Measurements from ENCODE around the gene PRICKLE2. TPM values are rescaled to one million over a fixed set of nuclear protein-coding genes. Genes with fewer than 3 reads are reported as not detected.

PRICKLE2 gene
- total and polyA plus RNA-seq, 10 of the 15 experiments (the other 5 are each of a cell fraction or from before 2014, with no cell fraction given), result 0.11 to 2.6 (median 0.69) TPM

DNA sequence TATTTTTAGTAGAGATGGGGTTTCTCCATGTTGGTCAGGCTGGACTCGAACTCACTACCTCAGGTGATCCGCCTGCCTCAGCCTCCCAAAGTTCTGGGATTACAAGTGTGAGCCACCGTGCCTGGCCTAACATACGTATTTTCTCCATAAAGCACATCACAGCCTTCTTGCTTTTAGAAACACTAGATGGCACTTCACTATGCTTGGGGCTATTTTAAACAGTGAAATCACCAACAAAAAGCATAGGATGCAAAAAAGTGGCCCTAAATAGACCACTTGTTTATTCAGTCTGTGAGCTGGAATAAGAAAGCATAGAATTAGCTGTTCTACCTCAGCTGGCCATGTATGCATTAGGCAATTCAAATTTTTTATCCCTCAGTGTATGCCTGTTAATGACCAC, 46.0 kb downstream of the PRICKLE2 start:
- TF ChIP-seq, protein P1, sequence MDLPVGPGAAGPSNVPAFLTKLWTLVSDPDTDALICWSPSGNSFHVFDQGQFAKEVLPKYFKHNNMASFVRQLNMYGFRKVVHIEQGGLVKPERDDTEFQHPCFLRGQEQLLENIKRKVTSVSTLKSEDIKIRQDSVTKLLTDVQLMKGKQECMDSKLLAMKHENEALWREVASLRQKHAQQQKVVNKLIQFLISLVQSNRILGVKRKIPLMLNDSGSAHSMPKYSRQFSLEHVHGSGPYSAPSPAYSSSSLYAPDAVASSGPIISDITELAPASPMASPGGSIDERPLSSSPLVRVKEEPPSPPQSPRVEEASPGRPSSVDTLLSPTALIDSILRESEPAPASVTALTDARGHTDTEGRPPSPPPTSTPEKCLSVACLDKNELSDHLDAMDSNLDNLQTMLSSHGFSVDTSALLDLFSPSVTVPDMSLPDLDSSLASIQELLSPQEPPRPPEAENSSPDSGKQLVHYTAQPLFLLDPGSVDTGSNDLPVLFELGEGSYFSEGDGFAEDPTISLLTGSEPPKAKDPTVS (IDR thresholded peaks at IDR 0.05; ENCODE audit: low read depth, low read length), result no peak
- peak in 1 of 2 experiments; percentile 94; a peak in 1 of 4 replicates for TF ChIP-seq ETV6 (conservative IDR thresholded peaks at IDR 0.05 in 1 of 2, IDR thresholded peaks at IDR 0.05 in 1 of 2; ENCODE audit: borderline replicate concordance in 1 of 2, low read depth in 1 of 2)
- in situ Hi-C loops (cut with MboI) (no loop called here), intact Hi-C loops (cut with micrococcal nuclease; ENCODE audit: unreplicated experiment) (loop anchor here (5.0 kb wide), 1 partner anchor 218 kb away; no protein-coding TSS in a partner anchor)
- ATAC-seq (no peak), DNase-seq (ENCODE audit: low read depth, low spot score) (no peak), FAIRE-seq (no peak)
- Histone ChIP-seq H3K9me3 (replicated peaks; ENCODE audit: control insufficient read depth, insufficient read depth, low read length) (no peaks in the 10 kb centered on the region; the same call in 2 of the 3 replicates), H3K27ac (ENCODE audit: control insufficient read depth, insufficient read depth) (no peak overlapping the region), H4K20me1 (ENCODE audit: control insufficient read depth, insufficient read depth) (no peaks in the 10 kb centered on the region), H3K36me3 (ENCODE audit: control insufficient read depth in 2 of 2, insufficient read depth in 2 of 2, low read length in 1 of 2) (no peaks in the 10 kb centered on the region), H3K4me3 (no peak overlapping the region), H3K9ac (ENCODE audit: control insufficient read depth, insufficient read depth, low read length) (no peak overlapping the region), H3K4me2 (ENCODE audit: control insufficient read depth, insufficient read depth) (no peak overlapping the region), H2AFZ (ENCODE audit: control insufficient read depth, low read depth, low read length) (no peak overlapping the region), H3K4me1 (ENCODE audit: control insufficient read depth, insufficient read depth, low read length) (no peaks in the 10 kb centered on the region), H3K27me3 (replicated peaks in 1 of 2; ENCODE audit: control insufficient read depth in 2 of 2, insufficient read depth in 2 of 2, low read length in 1 of 2) (no peaks in the 10 kb centered on the region), H3K79me2 (ENCODE audit: control insufficient read depth, insufficient read depth, low read length) (no peaks in the 10 kb centered on the region)
- no TSS peak for BruUV-seq (replicated peaks)
- 44% methylated on average over 4 of the region's 4 CpGs for WGBS (ENCODE audit: insufficient coverage, insufficient replicate concordance, low lambda C conversion rate, missing lambda C conversion rate)
- ChIA-PET RAD21 (ENCODE audit: unreplicated experiment) (interaction anchor here (1.0 to 2.2 kb wide), 2 partner anchors 15 to 45 kb away, joined by 3 to 5 read pairs; no protein-coding TSS in a partner anchor), SMC1A (ENCODE audit: uncharacterized antibody, unreplicated experiment) (interaction anchor here (0.6 to 1.5 kb wide), 6 partner anchors 9 to 305 kb away, joined by 3 to 8 read pairs (median 3); no protein-coding TSS in a partner anchor), POLR2A (interaction anchor here (1.1 kb wide), 1 partner anchor 271 kb away, joined by 3 read pairs; no protein-coding TSS in a partner anchor), CTCF (interaction anchor here (1.0 kb wide), 1 partner anchor 305 kb away, joined by 3 read pairs; no protein-coding TSS in a partner anchor)

DNA sequence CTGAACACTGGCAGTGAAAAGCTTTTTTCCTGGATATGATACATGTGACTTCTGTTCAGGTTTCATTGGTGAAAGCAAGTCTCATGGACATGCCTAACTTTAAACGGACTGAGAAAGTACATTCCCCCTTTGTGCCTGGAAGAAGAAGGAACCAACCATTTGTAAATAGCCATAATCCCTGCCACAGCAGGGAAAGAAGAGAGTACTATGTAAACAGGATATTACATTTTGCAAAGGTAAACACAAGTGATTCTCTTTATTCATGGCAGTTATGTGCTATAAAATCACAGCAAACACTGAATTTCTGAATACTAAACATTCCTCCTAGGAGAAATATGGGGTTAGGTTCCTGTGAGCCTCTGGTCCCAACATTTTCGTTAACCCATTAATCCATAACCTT, 46.8 kb downstream of the PRICKLE2 start:
- ChIA-PET CTCF (no interaction called here), POLR2A (no interaction called here), SMC1A (ENCODE audit: uncharacterized antibody, unreplicated experiment) (interaction anchor here (1.0 to 2.1 kb wide), 2 partner anchors 8 to 46 kb away, joined by 4 to 5 read pairs; partner anchors contain the start of gene PRICKLE2), RAD21 (ENCODE audit: unreplicated experiment) (interaction anchor here (2.2 kb wide), 1 partner anchor 46 kb away, joined by 5 read pairs; no protein-coding TSS in a partner anchor)
- Histone ChIP-seq H3K36me3 (ENCODE audit: control insufficient read depth in 2 of 2, insufficient read depth in 2 of 2, low read length in 1 of 2) (no peaks in the 10 kb centered on the region), H3K9me3 (replicated peaks; ENCODE audit: control insufficient read depth, insufficient read depth, low read length) (no peaks in the 10 kb centered on the region; the same call in 2 of the 3 replicates), H3K79me2 (ENCODE audit: control insufficient read depth, insufficient read depth, low read length) (no peaks in the 10 kb centered on the region), H4K20me1 (ENCODE audit: control insufficient read depth, insufficient read depth) (no peaks in the 10 kb centered on the region), H3K4me1 (ENCODE audit: control insufficient read depth, insufficient read depth, low read length) (no peaks in the 10 kb centered on the region), H3K9ac (ENCODE audit: control insufficient read depth, insufficient read depth, low read length) (no peak overlapping the region), H3K4me2 (ENCODE audit: control insufficient read depth, insufficient read depth) (no peak overlapping the region), H3K27ac (ENCODE audit: control insufficient read depth, insufficient read depth) (no peak overlapping the region), H3K27me3 (replicated peaks in 1 of 2; ENCODE audit: control insufficient read depth in 2 of 2, insufficient read depth in 2 of 2, low read length in 1 of 2) (no peaks in the 10 kb centered on the region), H2AFZ (ENCODE audit: control insufficient read depth, low read depth, low read length) (no peak overlapping the region), H3K4me3 (no peak overlapping the region)
- in situ Hi-C loops (cut with MboI) (no loop called here), intact Hi-C loops (cut with micrococcal nuclease; ENCODE audit: unreplicated experiment) (loop anchor here (5.0 kb wide), 1 partner anchor 219 kb away; no protein-coding TSS in a partner anchor)
- BruUV-seq (replicated peaks), result no TSS peak
- no peak for FAIRE-seq
- no peak for ATAC-seq
- DNase-seq (ENCODE audit: low read depth, low spot score), result no peak
- WGBS (ENCODE audit: insufficient coverage, insufficient replicate concordance, low lambda C conversion rate, missing lambda C conversion rate), result 53% methylated on average over 2 of the region's 2 CpGs
- no peak for TF ChIP-seq HDAC2 (IDR thresholded peaks at IDR 0.05)
- no peak for TF ChIP-seq PAX5 (IDR thresholded peaks at IDR 0.05; ENCODE audit: borderline replicate concordance, low read depth, low read length)
- no peak for TF ChIP-seq NFYB (IDR thresholded peaks at IDR 0.05; ENCODE audit: insufficient read depth, low read depth, low read length)
- TF ChIP-seq FOXK2 (IDR thresholded peaks at IDR 0.05), result no peak
- no peak for TF ChIP-seq GATAD2B (conservative IDR thresholded peaks at IDR 0.05; ENCODE audit: low read depth)
- TF ChIP-seq CBX3 (IDR thresholded peaks at IDR 0.05; ENCODE audit: borderline replicate concordance, low read depth), result no peak
- TF ChIP-seq, protein P2, sequence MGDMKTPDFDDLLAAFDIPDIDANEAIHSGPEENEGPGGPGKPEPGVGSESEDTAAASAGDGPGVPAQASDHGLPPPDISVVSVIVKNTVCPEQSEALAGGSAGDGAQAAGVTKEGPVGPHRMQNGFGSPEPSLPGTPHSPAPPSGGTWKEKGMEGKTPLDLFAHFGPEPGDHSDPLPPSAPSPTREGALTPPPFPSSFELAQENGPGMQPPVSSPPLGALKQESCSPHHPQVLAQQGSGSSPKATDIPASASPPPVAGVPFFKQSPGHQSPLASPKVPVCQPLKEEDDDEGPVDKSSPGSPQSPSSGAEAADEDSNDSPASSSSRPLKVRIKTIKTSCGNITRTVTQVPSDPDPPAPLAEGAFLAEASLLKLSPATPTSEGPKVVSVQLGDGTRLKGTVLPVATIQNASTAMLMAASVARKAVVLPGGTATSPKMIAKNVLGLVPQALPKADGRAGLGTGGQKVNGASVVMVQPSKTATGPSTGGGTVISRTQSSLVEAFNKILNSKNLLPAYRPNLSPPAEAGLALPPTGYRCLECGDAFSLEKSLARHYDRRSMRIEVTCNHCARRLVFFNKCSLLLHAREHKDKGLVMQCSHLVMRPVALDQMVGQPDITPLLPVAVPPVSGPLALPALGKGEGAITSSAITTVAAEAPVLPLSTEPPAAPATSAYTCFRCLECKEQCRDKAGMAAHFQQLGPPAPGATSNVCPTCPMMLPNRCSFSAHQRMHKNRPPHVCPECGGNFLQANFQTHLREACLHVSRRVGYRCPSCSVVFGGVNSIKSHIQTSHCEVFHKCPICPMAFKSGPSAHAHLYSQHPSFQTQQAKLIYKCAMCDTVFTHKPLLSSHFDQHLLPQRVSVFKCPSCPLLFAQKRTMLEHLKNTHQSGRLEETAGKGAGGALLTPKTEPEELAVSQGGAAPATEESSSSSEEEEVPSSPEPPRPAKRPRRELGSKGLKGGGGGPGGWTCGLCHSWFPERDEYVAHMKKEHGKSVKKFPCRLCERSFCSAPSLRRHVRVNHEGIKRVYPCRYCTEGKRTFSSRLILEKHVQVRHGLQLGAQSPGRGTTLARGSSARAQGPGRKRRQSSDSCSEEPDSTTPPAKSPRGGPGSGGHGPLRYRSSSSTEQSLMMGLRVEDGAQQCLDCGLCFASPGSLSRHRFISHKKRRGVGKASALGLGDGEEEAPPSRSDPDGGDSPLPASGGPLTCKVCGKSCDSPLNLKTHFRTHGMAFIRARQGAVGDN (IDR thresholded peaks at IDR 0.05), result no peak
- TF ChIP-seq, protein P3, sequence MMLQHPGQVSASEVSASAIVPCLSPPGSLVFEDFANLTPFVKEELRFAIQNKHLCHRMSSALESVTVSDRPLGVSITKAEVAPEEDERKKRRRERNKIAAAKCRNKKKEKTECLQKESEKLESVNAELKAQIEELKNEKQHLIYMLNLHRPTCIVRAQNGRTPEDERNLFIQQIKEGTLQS (IDR thresholded peaks at IDR 0.05; ENCODE audit: borderline replicate concordance, extremely low read depth, low read depth, low read length), result no peak
- TF ChIP-seq ZNF24 (IDR thresholded peaks at IDR 0.05), result no peak

Measured in GM12878 (cell line).